LNCaP clone FGC (cell line): Measurements from ENCODE around the gene EBF3.

ENCODE experiments used
- DNase-seq: peaks from one replicate; pipeline ENCODE4 v3.0.0-alpha.2; 2011; ENCODE audit warnings: low read depth
- H3K4me3 ChIP-seq: 2 replicates; pipeline ENCODE4 v1.5.1; 2011; ENCODE audit warnings: mild to moderate bottlenecking, low read depth, low read length, control low read depth
- CTCF ChIP-seq: IDR thresholded peaks from 2 replicates; pipeline ENCODE4 v1.5.1; 2012; ENCODE audit warnings: mild to moderate bottlenecking; ENCODE audit not compliant: control insufficient read depth, insufficient read depth; ENCODE audit errors: extremely low read depth

EBF3 gene

GRCh38 chr10:129963641-129964501 is at the start of gene EBF3:
Gene EBF3 (minus strand): TSS chr10:129964274. CDS start chr10:129963768, 506 bp downstream.
- peak within 1 kb of the TSS; percentile 51 for H3K4me3 ChIP-seq
- no peak for DNase-seq

GRCh38 chr10:130013335-130014262 is 49.5 kb upstream of the EBF3 start:
- no peak overlapping the region for H3K4me3 ChIP-seq
- DNase-seq: no peak
- TF ChIP-seq CTCF: no peak

More at GRCh38 chr10:129963641-129964501, at the start of gene EBF3:
- no peak for TF ChIP-seq CTCF

- DNase-seq: no peak
- TF ChIP-seq CTCF: no peak
- H3K4me3 ChIP-seq: no peak overlapping the region
Observed at GRCh38 chr10:130012129-130012528, 48.1 kb upstream of the EBF3 start.

- no peak overlapping the region for H3K4me3 ChIP-seq
- TF ChIP-seq CTCF: no peak
- no peak for DNase-seq
Observed at GRCh38 chr10:130010653-130011052, 46.6 kb upstream of the EBF3 start.

GRCh38 chr10:130009228-130009627 is 45.2 kb upstream of the EBF3 start:
- no peak for DNase-seq
- no peak for TF ChIP-seq CTCF
- no peak overlapping the region for H3K4me3 ChIP-seq

- H3K4me3 ChIP-seq: no peak overlapping the region
- no peak for DNase-seq
- TF ChIP-seq CTCF: no peak
Observed at GRCh38 chr10:130003787-130004613, 39.9 kb upstream of the EBF3 start.
